ENCODE results near the gene STUM.

Gene STUM

DNA sequence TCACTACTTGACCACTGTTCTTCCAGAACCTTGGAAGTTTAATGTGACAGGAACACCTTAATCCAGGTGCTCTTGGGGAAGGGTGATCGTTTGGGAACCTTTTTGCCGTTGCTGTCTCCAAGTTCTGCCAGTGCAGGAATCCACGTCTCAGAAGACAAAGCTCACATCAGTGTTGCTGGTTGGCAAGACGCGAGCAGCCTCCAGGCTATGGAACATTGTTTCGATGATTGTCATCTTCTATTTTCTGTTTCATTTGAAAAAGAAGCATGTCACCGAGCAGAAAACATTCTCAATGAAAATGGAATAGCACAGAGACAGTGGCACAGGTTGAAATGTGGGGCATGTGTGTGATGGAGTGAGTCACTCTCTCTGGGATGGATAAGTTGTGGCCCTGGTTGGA lies 11.7 kb downstream of the STUM start:
- DNase-seq (ENCODE audit: low read depth): no peak

DNA sequence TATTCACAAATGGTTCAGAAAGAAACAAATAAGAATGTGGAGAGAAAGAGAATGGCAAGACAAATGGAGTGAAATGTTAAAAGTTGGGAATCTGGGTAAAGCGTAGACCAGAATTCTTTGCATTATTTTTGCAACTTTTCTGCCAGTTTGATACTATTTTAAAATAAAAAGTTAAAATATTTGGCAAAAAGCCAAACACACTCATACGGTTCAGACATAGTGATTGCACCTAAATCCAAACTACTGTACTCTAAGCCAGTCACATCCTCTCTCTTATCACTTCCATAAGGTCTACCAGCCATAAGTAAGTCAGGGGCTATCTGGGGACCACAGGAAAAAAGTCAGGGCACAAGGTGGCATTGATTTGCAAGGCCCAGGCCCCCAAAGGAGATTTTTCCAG lies 14.4 kb downstream of the STUM start:
- DNase-seq (ENCODE audit: low read depth): no peak

DNA sequence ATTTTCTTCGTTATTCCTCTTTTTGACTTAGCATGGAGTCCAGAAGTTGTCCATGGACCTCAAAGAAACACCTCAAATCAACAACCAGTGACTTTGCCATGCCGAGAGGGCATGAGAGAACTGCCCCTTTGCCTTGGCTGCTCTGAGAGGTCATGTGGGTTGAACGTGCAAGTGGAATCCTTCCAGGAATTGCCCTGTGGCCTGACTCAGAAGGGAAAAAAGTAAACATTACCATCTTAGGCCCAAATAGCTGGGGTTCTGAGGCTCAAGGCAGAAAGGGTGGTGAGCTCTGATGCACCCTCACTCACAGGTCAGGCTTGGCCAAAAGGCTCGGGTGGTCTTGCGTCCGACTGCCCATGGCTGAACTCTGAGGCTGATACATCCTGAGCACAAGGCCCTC lies 15.1 kb downstream of the STUM start:
- no peak for DNase-seq (ENCODE audit: low read depth)

- DNase-seq (ENCODE audit: low read depth): no peak
Observed at GRCh38 chr1:226565476-226565875, 16.9 kb downstream of the STUM start.

GRCh38 chr1:226566234-226566633 lies 17.7 kb downstream of the STUM start:
- DNase-seq (ENCODE audit: low read depth): no peak

GRCh38 chr1:226566760-226567159 lies 18.2 kb downstream of the STUM start:
- no peak for DNase-seq (ENCODE audit: low read depth)

DNA sequence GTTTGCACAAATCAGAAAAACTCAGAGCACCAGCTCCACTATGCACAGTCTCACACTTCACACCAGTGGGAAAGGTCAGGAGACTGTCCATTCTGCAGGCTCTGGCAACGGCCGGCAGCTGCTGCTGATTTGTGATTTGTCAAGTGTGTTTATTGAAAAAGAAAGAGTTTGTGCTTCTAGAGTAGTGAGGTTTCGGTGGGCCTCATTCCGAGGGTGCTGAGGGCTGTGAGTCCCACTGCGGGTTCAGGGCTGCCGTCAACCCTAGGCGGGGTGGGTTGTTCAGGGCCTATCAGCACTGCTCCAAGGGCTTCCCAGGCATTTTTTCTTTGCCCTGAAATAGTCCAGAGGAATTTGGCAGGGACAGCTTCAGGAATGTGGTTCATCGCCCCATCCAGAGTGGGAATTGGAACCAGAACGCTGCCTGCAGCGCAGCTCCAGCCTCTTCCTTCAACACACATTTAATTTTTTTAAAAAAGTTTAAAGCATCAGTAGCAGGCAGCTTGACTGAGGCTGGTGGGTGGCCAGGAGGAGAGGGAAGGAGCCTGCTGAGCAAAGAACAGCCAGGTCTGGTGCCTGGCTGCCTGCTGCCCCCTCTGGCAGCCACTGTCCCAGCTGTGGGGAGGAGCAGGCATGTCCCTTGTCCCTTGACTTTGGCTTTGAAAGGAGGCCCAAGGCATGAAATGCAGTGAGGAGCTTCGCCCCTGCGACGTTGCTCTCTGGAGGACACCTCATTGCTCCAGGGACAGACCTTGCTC lies 19.7 kb downstream of the STUM start:
- no peak for DNase-seq (ENCODE audit: low read depth)

DNA sequence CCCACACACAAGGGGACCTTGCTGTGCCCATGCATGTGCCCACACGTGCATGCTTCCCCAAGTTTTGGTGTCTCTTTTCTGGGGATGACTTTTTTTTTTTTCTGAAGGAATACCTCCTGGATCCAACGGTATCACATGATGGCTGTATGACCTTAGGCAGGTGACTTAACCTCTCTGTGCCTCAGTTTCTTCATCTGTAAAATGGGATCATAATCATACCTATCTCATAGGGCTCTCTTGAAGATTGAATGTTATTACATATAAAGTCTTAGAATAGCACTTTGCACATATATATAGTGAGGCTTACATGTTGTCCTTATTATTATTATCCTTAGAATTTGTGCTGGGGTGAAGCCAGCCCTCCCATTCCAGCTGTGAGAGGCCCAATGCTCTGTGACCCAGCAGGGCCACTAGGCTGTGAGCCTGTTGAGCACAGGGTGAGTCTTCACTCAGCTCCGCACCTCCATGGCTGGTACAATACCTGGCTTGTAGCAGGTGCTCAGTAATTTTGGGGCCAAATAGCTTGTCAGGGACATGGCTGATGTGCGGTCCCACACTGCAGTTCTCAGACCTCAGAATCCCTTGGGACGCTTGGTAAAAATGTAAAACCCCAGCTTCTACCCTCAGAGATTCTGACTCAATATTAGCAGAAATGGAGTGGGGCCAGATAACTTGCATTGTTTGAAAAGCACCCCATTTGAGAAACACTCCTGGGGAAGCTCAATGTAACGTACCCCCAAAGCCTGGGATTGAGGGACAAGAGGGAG lies 20.6 kb downstream of the STUM start:
- no peak for DNase-seq (ENCODE audit: low read depth)

DNA sequence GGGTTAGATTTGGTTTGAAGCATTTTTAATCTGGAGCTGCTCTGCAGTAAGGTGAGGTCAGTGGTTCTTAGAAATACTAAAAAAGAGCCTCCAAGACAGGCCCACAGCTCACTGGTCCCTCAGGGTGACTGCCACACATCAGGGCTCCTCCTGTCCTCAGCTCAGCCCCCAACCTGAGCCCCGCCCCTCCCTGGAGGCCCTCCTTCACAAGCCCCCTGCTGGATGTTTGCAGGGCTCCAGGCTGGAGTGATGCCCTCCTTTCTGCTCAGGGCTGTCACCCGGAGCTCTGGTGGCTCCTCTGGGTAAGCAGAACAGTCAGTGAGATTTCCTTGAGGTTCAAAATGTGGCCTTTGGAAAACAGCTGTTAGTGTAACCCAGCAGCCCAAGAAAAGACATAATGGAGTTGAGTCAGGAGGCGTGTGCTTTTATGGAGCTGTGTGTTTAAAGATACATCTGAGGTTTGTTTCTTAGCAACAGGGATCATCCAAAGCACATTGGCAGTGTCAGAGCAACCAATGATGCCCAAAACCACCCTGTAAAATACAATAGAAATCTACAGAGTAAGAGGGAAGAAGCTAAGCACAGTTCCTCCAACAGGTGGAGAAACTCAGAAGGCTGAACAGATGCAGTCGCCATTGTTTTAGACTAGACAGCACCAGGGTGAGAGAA lies 21.4 kb downstream of the STUM start:
- no peak for DNase-seq (ENCODE audit: low read depth)

- no peak for DNase-seq (ENCODE audit: low read depth)
Observed at GRCh38 chr1:226571893-226572292, 23.3 kb downstream of the STUM start.

DNA sequence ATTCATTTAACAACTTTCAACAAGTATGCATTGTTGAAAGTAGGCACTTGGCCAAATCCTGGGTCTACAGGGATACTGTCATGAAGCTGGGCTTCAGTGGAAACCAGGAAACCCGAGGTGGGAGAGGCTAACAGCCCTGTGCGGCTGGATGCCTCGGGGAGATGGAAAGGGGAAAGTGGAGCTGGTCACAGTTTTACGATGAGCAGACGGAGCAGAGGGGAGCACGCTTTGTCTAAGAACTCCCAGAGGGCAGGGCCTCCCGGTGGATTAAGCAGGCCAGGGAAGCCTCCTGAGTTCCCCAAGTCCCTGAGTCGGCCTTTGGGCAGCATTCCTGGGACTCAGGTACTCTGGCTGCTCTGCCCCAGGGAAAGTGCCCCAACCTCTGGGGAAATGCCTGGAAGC lies 23.8 kb downstream of the STUM start:
- DNase-seq (ENCODE audit: low read depth): no peak

- DNase-seq (ENCODE audit: low read depth): no peak
Observed at GRCh38 chr1:226574044-226574443, 25.5 kb downstream of the STUM start.

GRCh38 chr1:226574591-226575435 lies 26.2 kb downstream of the STUM start:
- DNase-seq (ENCODE audit: low read depth): no peak

- no peak for DNase-seq (ENCODE audit: low read depth)
Observed at GRCh38 chr1:226575436-226575720, 26.8 kb downstream of the STUM start.

GRCh38 chr1:226575739-226576378 lies 27.3 kb downstream of the STUM start:
- DNase-seq (ENCODE audit: low read depth): no peak

DNA sequence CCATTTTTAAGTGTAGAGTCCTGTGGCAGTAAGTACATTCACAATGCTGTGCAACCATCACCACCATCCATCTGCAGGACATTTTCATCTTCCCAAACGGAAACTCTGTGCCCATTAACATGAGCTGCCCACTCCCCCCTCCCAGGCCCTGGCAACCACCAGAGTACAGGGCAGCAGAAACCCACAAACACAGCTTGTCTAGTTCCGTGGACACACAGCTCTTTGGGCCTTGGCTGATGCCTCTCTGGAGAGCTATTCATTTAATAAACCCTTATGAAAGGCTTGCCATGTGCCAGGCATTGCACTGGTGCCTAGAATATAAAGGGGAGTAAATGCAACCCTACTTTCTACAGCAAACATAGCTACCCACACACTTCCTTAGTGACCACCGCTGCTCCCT lies 28.0 kb downstream of the STUM start:
- DNase-seq (ENCODE audit: low read depth): no peak

DNA sequence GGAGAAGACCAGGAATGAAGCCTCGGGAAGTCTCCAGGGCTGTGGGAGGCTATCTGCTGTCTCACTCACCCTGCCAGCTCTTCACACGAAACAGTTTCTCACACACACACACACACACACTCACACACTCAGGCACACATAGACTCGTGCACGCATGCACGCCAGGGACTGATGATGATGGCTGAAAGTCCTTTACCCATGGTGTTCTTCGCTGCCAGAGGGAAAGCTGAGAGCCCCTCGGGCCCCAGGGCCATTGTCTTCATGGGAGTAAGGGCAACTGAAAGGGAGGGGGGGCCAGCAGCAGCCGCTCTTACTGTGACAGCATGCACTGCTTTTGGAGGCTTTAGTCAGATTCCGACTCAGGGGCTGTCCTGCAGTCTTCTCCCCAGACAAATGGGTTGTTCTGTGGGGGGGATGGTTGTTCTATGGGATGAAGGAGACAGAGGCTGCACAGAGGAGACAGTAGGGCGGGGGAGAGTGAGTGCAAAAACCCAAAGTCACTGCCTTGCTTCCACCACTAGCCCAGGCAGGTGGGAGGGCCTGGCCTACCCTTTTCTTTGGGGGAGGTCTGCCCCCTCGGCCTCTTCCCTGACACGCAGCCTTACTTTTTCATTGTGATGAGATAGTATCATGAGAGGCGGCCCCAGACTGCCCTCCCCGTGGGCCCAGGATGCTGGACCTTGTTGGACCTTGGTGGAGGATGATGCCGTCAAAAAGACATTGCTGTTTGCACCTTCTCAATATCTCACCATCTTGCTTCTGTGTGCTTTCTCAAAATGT lies 29.0 kb downstream of the STUM start:
- no peak for DNase-seq (ENCODE audit: low read depth)

- no peak for DNase-seq (ENCODE audit: low read depth)
Observed at GRCh38 chr1:226578946-226579578, 30.5 kb downstream of the STUM start.

GRCh38 chr1:226579781-226580323 lies 31.3 kb downstream of the STUM start:
- DNase-seq (ENCODE audit: low read depth): no peak

DNA sequence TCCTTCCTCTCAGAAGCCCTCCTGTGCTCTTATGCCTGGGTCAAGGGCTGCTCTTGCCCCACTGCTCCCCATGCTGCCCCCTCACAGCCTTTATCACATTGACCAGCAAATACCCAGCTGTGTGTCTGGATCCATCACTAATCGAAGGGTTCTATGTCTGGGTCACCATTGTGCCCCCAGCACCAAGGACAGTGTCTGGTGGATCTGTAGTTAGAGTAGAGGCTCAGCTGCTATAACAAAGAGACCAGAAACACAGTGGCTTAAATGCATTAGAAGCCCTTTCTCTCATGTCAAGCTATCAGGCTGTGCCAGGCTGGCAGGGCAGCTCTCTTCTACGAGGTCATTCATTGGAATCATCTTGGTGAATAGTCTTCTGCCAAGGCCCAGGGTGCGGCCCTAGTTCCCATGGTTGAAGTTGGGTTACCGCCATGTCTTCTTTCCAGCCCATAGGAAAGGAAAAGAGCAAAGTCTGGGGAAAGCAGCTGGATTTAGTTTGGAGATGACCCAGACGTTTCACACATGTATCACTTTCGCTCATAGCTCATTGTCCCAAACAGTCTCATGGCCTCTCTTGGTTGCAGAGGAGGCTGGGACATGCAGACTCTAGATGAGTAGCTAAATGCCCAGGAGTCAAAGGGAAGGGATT lies 32.2 kb downstream of the STUM start:
- no peak for DNase-seq (ENCODE audit: low read depth)
